ENCODE results near the gene PALD1.

DNA sequence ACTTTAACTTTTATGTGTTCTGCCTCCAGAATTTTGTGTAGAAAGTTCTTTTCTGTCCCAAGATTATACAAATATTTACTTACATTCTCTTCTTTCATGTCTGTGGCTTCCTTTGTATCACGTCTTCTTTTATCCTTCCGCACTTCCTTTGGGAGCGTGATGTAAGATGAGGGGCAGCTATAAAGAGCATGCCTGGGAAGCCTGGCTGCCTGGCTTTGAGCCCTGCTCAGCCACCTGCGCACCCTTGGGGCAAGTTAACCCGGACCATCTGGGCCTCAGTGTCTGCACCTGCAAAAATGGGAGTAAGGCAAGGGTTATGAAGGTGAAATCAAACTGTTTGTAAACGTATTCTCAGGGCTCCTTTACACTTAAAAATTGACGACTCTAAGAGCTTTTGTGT lies 25.2 kb downstream of the PALD1 start:
- TF ChIP-seq, protein P1, sequence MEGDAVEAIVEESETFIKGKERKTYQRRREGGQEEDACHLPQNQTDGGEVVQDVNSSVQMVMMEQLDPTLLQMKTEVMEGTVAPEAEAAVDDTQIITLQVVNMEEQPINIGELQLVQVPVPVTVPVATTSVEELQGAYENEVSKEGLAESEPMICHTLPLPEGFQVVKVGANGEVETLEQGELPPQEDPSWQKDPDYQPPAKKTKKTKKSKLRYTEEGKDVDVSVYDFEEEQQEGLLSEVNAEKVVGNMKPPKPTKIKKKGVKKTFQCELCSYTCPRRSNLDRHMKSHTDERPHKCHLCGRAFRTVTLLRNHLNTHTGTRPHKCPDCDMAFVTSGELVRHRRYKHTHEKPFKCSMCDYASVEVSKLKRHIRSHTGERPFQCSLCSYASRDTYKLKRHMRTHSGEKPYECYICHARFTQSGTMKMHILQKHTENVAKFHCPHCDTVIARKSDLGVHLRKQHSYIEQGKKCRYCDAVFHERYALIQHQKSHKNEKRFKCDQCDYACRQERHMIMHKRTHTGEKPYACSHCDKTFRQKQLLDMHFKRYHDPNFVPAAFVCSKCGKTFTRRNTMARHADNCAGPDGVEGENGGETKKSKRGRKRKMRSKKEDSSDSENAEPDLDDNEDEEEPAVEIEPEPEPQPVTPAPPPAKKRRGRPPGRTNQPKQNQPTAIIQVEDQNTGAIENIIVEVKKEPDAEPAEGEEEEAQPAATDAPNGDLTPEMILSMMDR (conservative IDR thresholded peaks at IDR 0.05; ENCODE audit: low read depth, low read length) = no peak
- TF ChIP-seq CEBPB (IDR thresholded peaks at IDR 0.05; ENCODE audit: low read depth, low read length) = no peak
- no peak for TF ChIP-seq POLR2A (IDR thresholded peaks at IDR 0.05; ENCODE audit: low read depth, low read length)
- TF ChIP-seq, protein P2, sequence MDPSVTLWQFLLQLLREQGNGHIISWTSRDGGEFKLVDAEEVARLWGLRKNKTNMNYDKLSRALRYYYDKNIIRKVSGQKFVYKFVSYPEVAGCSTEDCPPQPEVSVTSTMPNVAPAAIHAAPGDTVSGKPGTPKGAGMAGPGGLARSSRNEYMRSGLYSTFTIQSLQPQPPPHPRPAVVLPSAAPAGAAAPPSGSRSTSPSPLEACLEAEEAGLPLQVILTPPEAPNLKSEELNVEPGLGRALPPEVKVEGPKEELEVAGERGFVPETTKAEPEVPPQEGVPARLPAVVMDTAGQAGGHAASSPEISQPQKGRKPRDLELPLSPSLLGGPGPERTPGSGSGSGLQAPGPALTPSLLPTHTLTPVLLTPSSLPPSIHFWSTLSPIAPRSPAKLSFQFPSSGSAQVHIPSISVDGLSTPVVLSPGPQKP (IDR thresholded peaks at IDR 0.05; ENCODE audit: borderline replicate concordance, low read depth, low read length) = no peak
- TF ChIP-seq SMC3 (IDR thresholded peaks at IDR 0.05; ENCODE audit: low read depth, low read length) = no peak
- TF ChIP-seq BHLHE40 (IDR thresholded peaks at IDR 0.05; ENCODE audit: low read depth, low read length) = no peak

All from IMR-90 (cell line).